ENCODE measurements around the gene BMI1.

DNA sequence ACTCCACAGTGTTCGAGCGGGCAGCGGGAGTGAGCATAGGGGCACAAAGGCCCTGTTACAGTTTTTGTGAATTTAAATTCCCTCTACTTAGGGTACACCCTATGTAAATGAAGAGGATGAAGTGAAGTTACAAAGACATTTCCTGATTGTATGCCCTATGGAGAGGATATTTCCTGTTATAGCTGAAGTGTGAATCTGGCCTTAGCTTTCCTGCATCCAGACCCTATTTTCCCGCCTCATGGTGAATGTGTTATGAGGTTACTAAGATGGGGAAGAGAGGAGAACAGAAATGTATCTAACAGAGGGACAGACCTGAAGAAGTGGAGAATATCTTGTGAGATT lies 42.5 kb upstream of the BMI1 start:
- TF ChIP-seq, protein P1, sequence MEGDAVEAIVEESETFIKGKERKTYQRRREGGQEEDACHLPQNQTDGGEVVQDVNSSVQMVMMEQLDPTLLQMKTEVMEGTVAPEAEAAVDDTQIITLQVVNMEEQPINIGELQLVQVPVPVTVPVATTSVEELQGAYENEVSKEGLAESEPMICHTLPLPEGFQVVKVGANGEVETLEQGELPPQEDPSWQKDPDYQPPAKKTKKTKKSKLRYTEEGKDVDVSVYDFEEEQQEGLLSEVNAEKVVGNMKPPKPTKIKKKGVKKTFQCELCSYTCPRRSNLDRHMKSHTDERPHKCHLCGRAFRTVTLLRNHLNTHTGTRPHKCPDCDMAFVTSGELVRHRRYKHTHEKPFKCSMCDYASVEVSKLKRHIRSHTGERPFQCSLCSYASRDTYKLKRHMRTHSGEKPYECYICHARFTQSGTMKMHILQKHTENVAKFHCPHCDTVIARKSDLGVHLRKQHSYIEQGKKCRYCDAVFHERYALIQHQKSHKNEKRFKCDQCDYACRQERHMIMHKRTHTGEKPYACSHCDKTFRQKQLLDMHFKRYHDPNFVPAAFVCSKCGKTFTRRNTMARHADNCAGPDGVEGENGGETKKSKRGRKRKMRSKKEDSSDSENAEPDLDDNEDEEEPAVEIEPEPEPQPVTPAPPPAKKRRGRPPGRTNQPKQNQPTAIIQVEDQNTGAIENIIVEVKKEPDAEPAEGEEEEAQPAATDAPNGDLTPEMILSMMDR (IDR thresholded peaks at IDR 0.05) = no peak
- TF ChIP-seq, protein P2, sequence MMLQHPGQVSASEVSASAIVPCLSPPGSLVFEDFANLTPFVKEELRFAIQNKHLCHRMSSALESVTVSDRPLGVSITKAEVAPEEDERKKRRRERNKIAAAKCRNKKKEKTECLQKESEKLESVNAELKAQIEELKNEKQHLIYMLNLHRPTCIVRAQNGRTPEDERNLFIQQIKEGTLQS (CRISPR knock-in tag; conservative IDR thresholded peaks at IDR 0.05) = no peak
- TF ChIP-seq, protein P3, sequence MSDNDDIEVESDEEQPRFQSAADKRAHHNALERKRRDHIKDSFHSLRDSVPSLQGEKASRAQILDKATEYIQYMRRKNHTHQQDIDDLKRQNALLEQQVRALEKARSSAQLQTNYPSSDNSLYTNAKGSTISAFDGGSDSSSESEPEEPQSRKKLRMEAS (CRISPR knock-in tag; IDR thresholded peaks at IDR 0.05) = no peak
- TF ChIP-seq RELA (CRISPR knock-in tag; IDR thresholded peaks at IDR 0.05; ENCODE audit: borderline replicate concordance) (no peak), CREB1 (CRISPR knock-in tag; IDR thresholded peaks at IDR 0.05) (no peak), CBFB (CRISPR knock-in tag; IDR thresholded peaks at IDR 0.05; ENCODE audit: low read depth) (no peak), NFE2L1 (CRISPR knock-in tag; IDR thresholded peaks at IDR 0.05) (no peak), TEAD4 (CRISPR knock-in tag; IDR thresholded peaks at IDR 0.05) (no peak), ZNF138 (CRISPR knock-in tag; conservative IDR thresholded peaks at IDR 0.05) (no peak)
- TF ChIP-seq, protein P4, sequence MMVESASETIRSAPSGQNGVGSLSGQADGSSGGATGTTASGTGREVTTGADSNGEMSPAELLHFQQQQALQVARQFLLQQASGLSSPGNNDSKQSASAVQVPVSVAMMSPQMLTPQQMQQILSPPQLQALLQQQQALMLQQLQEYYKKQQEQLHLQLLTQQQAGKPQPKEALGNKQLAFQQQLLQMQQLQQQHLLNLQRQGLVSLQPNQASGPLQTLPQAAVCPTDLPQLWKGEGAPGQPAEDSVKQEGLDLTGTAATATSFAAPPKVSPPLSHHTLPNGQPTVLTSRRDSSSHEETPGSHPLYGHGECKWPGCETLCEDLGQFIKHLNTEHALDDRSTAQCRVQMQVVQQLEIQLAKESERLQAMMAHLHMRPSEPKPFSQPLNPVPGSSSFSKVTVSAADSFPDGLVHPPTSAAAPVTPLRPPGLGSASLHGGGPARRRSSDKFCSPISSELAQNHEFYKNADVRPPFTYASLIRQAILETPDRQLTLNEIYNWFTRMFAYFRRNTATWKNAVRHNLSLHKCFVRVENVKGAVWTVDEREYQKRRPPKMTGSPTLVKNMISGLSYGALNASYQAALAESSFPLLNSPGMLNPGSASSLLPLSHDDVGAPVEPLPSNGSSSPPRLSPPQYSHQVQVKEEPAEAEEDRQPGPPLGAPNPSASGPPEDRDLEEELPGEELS (CRISPR knock-in tag; IDR thresholded peaks at IDR 0.05) = no peak
- TF ChIP-seq, protein P5, sequence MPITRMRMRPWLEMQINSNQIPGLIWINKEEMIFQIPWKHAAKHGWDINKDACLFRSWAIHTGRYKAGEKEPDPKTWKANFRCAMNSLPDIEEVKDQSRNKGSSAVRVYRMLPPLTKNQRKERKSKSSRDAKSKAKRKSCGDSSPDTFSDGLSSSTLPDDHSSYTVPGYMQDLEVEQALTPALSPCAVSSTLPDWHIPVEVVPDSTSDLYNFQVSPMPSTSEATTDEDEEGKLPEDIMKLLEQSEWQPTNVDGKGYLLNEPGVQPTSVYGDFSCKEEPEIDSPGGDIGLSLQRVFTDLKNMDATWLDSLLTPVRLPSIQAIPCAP (CRISPR knock-in tag; IDR thresholded peaks at IDR 0.05) = no peak
- TF ChIP-seq, protein P6, sequence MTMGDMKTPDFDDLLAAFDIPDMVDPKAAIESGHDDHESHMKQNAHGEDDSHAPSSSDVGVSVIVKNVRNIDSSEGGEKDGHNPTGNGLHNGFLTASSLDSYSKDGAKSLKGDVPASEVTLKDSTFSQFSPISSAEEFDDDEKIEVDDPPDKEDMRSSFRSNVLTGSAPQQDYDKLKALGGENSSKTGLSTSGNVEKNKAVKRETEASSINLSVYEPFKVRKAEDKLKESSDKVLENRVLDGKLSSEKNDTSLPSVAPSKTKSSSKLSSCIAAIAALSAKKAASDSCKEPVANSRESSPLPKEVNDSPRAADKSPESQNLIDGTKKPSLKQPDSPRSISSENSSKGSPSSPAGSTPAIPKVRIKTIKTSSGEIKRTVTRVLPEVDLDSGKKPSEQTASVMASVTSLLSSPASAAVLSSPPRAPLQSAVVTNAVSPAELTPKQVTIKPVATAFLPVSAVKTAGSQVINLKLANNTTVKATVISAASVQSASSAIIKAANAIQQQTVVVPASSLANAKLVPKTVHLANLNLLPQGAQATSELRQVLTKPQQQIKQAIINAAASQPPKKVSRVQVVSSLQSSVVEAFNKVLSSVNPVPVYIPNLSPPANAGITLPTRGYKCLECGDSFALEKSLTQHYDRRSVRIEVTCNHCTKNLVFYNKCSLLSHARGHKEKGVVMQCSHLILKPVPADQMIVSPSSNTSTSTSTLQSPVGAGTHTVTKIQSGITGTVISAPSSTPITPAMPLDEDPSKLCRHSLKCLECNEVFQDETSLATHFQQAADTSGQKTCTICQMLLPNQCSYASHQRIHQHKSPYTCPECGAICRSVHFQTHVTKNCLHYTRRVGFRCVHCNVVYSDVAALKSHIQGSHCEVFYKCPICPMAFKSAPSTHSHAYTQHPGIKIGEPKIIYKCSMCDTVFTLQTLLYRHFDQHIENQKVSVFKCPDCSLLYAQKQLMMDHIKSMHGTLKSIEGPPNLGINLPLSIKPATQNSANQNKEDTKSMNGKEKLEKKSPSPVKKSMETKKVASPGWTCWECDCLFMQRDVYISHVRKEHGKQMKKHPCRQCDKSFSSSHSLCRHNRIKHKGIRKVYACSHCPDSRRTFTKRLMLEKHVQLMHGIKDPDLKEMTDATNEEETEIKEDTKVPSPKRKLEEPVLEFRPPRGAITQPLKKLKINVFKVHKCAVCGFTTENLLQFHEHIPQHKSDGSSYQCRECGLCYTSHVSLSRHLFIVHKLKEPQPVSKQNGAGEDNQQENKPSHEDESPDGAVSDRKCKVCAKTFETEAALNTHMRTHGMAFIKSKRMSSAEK (CRISPR knock-in tag; IDR thresholded peaks at IDR 0.05; ENCODE audit: borderline replicate concordance) = no peak
